Karpas-422 (cell line): ENCODE data around the gene MRC2. TPM values are rescaled to one million over a fixed set of nuclear protein-coding genes. Genes with fewer than 3 reads are reported as not detected.

Experiments used
- DNase-seq: peaks from one replicate; pipeline ENCODE4 v3.0.0-alpha.2; 2015
- H2AFZ ChIP-seq: fragments of 200-600 bp; sonication (generic); 2 replicates; pipeline ENCODE4 v1.6.1; 2014; ENCODE audit warnings: antibody characterized with exemption, low read length, mixed read lengths
- H3K27ac ChIP-seq: fragments of 200-600 bp; sonication (generic); 2 replicates; pipeline ENCODE4 v1.5.1; 2014; ENCODE audit warnings: mild to moderate bottlenecking, low read length, moderate library complexity
- H3K27me3 ChIP-seq: fragments of 200-600 bp; sonication (generic); 2 replicates; pipeline ENCODE4 v1.6.1; 2014; ENCODE audit warnings: low read length, mixed read lengths
- H3K36me3 ChIP-seq: fragments of 200-600 bp; sonication (generic); 2 replicates; pipeline ENCODE4 v1.6.1; 2014; ENCODE audit warnings: low read length, mixed read lengths; ENCODE audit not compliant: insufficient read depth
- H3K4me1 ChIP-seq: fragments of 200-600 bp; sonication (generic); 2 replicates; pipeline ENCODE4 v1.6.1; 2014; ENCODE audit warnings: mild to moderate bottlenecking, low read length, mixed read lengths
- H3K4me2 ChIP-seq: fragments of 200-600 bp; sonication (generic); 2 replicates; pipeline ENCODE4 v1.6.1; 2014; ENCODE audit warnings: low read length, low read depth, mild to moderate bottlenecking; ENCODE audit not compliant: poor library complexity, severe bottlenecking
- H3K4me3 ChIP-seq: fragments of 200-600 bp; sonication (generic); 2 replicates; pipeline ENCODE4 v1.5.1; 2014; ENCODE audit warnings: mild to moderate bottlenecking, antibody characterized with exemption, low read length, mixed read lengths
- H3K79me2 ChIP-seq: fragments of 200-600 bp; sonication (generic); 2 replicates; pipeline ENCODE4 v1.6.1; 2014; ENCODE audit warnings: mild to moderate bottlenecking, low read length, mixed read lengths
- H3K9ac ChIP-seq: fragments of 200-600 bp; sonication (generic); 2 replicates; pipeline ENCODE4 v1.6.0; 2014; ENCODE audit warnings: low read length
- H3K9me2 ChIP-seq: fragments of 200-600 bp; sonication (generic), shearing (Covaris generic); replicated peaks from 2 replicates; pipeline ENCODE4 v1.6.0; 2014; ENCODE audit warnings: mild to moderate bottlenecking, low read length, moderate library complexity; ENCODE audit not compliant: insufficient read depth
- H3K9me3 ChIP-seq: fragments of 300-700, 200-600 bp; sonication (generic); 2 replicates; pipeline ENCODE4 v1.6.1; 2014; ENCODE audit warnings: low read length, mixed read lengths
- H4K20me1 ChIP-seq: fragments of 200-600 bp; sonication (generic); 2 replicates; pipeline ENCODE4 v1.6.1; 2014; ENCODE audit warnings: mild to moderate bottlenecking, antibody characterized with exemption, low read length, low read depth; ENCODE audit not compliant: insufficient read depth
- total RNA-seq: library from RNA; depleted of rRNA; stranded (reverse); fragments of >200 nt; shearing (Covaris generic); gene quantifications from 2 replicates; pipeline ENCODE4 v1.2.3, GENCODE V29; 2014; ENCODE audit warnings: low replicate concordance

MRC2 gene
- total RNA-seq, 1 experiment from 2014 or later, result 0.26 TPM

GRCh38 chr17:62665599-62665998, 38.1 kb downstream of the MRC2 start:
- H3K4me1 ChIP-seq, result peaks cover 4% of the 10 kb centered on the region; the same call in 1 of the 2 replicates
- H3K27ac ChIP-seq, result no peak overlapping the region
- no peaks in the 10 kb centered on the region for H4K20me1 ChIP-seq
- no peak overlapping the region for H3K9ac ChIP-seq
- no peaks in the 10 kb centered on the region for H3K27me3 ChIP-seq
- DNase-seq, result no peak
- no peaks in the 10 kb centered on the region for H3K36me3 ChIP-seq
- no peaks in the 10 kb centered on the region for H3K9me3 ChIP-seq
- H3K4me2 ChIP-seq, result no peak overlapping the region
- no peaks in the 10 kb centered on the region for H3K9me2 ChIP-seq
- no peak overlapping the region for H3K4me3 ChIP-seq
- H2AFZ ChIP-seq, result no peak overlapping the region
- no peaks in the 10 kb centered on the region for H3K79me2 ChIP-seq

DNA sequence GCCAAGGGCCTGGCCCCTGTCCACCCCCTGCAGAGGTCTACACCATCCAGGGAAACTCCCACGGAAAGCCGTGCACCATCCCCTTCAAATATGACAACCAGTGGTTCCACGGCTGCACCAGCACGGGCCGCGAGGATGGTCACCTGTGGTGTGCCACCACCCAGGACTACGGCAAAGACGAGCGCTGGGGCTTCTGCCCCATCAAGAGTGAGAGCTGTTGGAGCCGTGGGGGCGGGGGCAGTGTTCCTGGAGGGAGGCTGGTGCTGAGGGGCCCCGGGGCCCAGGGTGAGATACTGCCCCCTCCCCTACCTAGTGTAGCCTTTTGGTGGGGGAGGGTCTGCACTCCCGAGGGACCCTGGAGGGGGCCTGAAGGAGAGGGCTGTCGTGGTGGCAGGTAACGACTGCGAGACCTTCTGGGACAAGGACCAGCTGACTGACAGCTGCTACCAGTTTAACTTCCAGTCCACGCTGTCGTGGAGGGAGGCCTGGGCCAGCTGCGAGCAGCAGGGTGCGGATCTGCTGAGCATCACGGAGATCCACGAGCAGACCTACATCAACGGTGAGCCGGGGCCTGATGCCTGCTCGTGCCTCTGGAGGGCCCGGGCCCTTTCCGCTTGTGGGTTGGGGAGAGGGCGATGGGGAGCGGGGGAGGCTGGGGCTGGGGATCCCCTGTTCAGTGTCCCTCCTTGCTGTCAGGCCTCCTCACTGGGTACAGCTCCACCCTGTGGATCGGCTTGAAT, 38.8 kb downstream of the MRC2 start:
- H3K36me3 ChIP-seq, result no peaks in the 10 kb centered on the region
- H3K27me3 ChIP-seq, result no peaks in the 10 kb centered on the region
- no peak overlapping the region for H3K27ac ChIP-seq
- no peaks in the 10 kb centered on the region for H3K9me2 ChIP-seq
- H3K9me3 ChIP-seq, result no peaks in the 10 kb centered on the region
- no peak overlapping the region for H2AFZ ChIP-seq
- H3K9ac ChIP-seq, result no peak overlapping the region
- DNase-seq, result no peak
- H3K4me3 ChIP-seq, result no peak overlapping the region
- no peaks in the 10 kb centered on the region for H4K20me1 ChIP-seq
- H3K4me1 ChIP-seq, result peaks cover 5% of the 10 kb centered on the region
- no peak overlapping the region for H3K4me2 ChIP-seq
- H3K79me2 ChIP-seq, result no peaks in the 10 kb centered on the region

GRCh38 chr17:62666801-62667591, 39.5 kb downstream of the MRC2 start:
- Histone ChIP-seq H3K27ac (no peak overlapping the region), H3K4me1 (peaks cover 12% of the 10 kb centered on the region), H3K9ac (no peak overlapping the region), H3K9me3 (no peaks in the 10 kb centered on the region), H3K79me2 (no peaks in the 10 kb centered on the region), H3K27me3 (no peaks in the 10 kb centered on the region), H2AFZ (no peak overlapping the region), H3K4me3 (no peak overlapping the region), H4K20me1 (no peaks in the 10 kb centered on the region), H3K9me2 (no peaks in the 10 kb centered on the region), H3K36me3 (no peaks in the 10 kb centered on the region), H3K4me2 (no peak overlapping the region)
- no peak for DNase-seq

GRCh38 chr17:62668091-62668804, 40.8 kb downstream of the MRC2 start:
- H3K9me3 ChIP-seq, result no peaks in the 10 kb centered on the region
- H3K4me3 ChIP-seq, result no peak overlapping the region
- H4K20me1 ChIP-seq, result no peaks in the 10 kb centered on the region
- no peak overlapping the region for H2AFZ ChIP-seq
- no peaks in the 10 kb centered on the region for H3K79me2 ChIP-seq
- no peaks in the 10 kb centered on the region for H3K36me3 ChIP-seq
- H3K27ac ChIP-seq, result no peak overlapping the region
- no peak for DNase-seq
- no peaks in the 10 kb centered on the region for H3K9me2 ChIP-seq
- H3K9ac ChIP-seq, result no peak overlapping the region
- peaks cover 25% of the 10 kb centered on the region for H3K4me1 ChIP-seq
- H3K27me3 ChIP-seq, result no peaks in the 10 kb centered on the region
- H3K4me2 ChIP-seq, result no peak overlapping the region

GRCh38 chr17:62670202-62670821, 42.8 kb downstream of the MRC2 start:
- Histone ChIP-seq H3K27me3 (no peaks in the 10 kb centered on the region), H3K9ac (no peak overlapping the region), H3K9me3 (no peaks in the 10 kb centered on the region), H3K4me2 (peak overlapping the region; percentile 35), H3K36me3 (no peaks in the 10 kb centered on the region), H3K4me3 (no peak overlapping the region), H3K4me1 (peaks cover 40% of the 10 kb centered on the region), H3K79me2 (no peaks in the 10 kb centered on the region), H2AFZ (no peak overlapping the region), H3K27ac (no peak overlapping the region), H3K9me2 (no peaks in the 10 kb centered on the region), H4K20me1 (no peaks in the 10 kb centered on the region)
- DNase-seq, result peak; percentile 60

- H3K79me2 ChIP-seq, result no peaks in the 10 kb centered on the region
- peak overlapping the region; percentile 9; the same call in 1 of the 2 replicates for H3K27ac ChIP-seq
- peak overlapping the region; percentile 37; the same call in 1 of the 2 replicates for H3K4me3 ChIP-seq
- peak overlapping the region; percentile 99 for H2AFZ ChIP-seq
- peaks cover 43% of the 10 kb centered on the region for H3K4me1 ChIP-seq
- no peaks in the 10 kb centered on the region for H3K36me3 ChIP-seq
- H3K4me2 ChIP-seq, result peak overlapping the region; percentile 59
- no peaks in the 10 kb centered on the region for H4K20me1 ChIP-seq
- no peaks in the 10 kb centered on the region for H3K27me3 ChIP-seq
- H3K9me2 ChIP-seq, result no peaks in the 10 kb centered on the region
- no peaks in the 10 kb centered on the region for H3K9me3 ChIP-seq
- peak overlapping the region; percentile 52 for H3K9ac ChIP-seq
- peak; percentile 83 for DNase-seq
Observed at GRCh38 chr17:62671553-62671952, 44.1 kb downstream of the MRC2 start.

DNA sequence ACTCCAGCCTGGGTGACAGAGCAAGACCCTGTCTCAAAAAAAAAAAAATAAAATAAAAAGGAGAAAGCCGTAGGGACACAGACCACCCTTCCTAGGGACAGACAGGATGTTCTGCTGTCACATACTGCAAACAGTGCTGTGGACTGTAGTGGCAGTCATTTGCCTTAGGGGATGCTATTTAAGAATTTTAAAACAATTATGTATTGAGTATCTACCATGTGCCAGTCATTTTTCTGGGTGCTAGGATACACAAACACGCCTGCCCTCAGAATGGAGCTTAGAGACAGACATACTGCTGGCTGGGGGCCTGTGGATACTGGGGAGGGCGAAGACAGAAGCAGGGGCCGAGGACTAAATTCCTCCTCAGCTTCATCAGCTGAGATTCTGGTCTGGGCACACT, 45.5 kb downstream of the MRC2 start:
- Histone ChIP-seq H4K20me1 (no peaks in the 10 kb centered on the region), H3K4me2 (peak overlapping the region; percentile 11), H3K9me3 (no peaks in the 10 kb centered on the region), H3K27ac (no peak overlapping the region), H3K4me1 (peaks cover 43% of the 10 kb centered on the region), H2AFZ (no peak overlapping the region), H3K27me3 (no peaks in the 10 kb centered on the region), H3K9ac (no peak overlapping the region), H3K36me3 (no peaks in the 10 kb centered on the region), H3K9me2 (no peaks in the 10 kb centered on the region), H3K79me2 (no peaks in the 10 kb centered on the region), H3K4me3 (no peak overlapping the region)
- peak; percentile 47 for DNase-seq
